HG02763 (cell line): Measurements from ENCODE around the gene OPCML.

Experiments
- ATAC-seq: cut with Tn5 transposase; IDR thresholded peaks from one replicate; pipeline ENCODE4 v1.9.1; 2021; ENCODE audit warnings: mild to moderate bottlenecking, moderate library complexity; ENCODE audit not compliant: unreplicated experiment

OPCML gene

DNA sequence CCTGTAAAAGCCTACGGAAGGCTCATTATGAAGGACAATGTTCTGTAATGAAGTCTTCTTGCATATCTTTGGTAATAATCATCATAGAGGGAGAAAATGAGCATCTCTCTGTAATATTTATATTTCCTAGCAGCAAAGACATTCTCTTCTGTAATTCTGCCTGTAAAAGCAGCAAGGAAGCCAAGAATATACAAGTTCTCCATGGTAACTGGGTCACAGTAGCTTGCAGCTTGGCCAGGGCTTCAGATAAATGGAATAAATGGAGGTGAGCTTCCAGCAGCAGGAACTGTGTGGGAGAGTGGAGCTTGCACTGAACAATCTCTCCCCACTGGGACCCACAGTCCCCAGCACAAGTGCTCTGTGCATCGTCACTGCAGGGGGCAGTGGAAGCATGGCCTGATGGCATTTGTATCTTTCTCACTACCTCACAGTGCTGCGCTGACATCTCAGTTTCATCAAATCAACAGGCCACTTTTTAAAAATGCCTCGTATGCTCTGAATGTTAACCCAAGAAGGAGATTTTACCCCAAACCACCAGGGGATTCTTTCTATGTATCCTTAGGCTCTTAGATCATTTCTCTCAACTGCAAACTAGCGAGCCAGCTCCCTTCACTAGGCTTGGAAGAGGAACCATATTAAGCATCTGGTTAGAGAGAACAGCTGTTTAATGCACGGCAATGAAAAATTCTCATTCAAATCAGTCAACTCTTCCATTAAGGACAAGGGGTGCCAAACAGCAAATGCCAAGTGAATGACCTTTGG, 1059.7 kb downstream of the OPCML start:
- no peak for ATAC-seq

- ATAC-seq, result no peak
Measured at GRCh38 chr11:132471466-132471865, 1060.8 kb downstream of the OPCML start.

GRCh38 chr11:132466983-132467382, 1065.3 kb downstream of the OPCML start:
- no peak for ATAC-seq

- no peak for ATAC-seq
Measured at GRCh38 chr11:132464939-132465338, 1067.4 kb downstream of the OPCML start.

DNA sequence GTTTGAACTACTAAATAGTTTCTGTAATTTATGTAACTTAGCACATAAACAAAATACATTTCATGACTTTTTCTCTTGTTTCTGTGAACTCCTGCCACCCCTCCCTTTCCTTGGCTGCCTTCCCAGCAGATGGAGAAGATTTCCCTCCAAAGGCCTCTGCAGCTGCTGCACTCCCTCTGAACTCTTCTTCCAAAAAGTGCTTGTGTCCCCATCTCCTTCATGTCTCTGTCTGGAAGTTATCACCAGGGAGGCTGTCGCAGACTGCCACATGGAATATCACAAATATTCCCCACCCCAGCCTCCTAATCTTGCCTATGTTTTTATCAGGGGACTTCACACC, 1068.3 kb downstream of the OPCML start:
- ATAC-seq, result no peak

DNA sequence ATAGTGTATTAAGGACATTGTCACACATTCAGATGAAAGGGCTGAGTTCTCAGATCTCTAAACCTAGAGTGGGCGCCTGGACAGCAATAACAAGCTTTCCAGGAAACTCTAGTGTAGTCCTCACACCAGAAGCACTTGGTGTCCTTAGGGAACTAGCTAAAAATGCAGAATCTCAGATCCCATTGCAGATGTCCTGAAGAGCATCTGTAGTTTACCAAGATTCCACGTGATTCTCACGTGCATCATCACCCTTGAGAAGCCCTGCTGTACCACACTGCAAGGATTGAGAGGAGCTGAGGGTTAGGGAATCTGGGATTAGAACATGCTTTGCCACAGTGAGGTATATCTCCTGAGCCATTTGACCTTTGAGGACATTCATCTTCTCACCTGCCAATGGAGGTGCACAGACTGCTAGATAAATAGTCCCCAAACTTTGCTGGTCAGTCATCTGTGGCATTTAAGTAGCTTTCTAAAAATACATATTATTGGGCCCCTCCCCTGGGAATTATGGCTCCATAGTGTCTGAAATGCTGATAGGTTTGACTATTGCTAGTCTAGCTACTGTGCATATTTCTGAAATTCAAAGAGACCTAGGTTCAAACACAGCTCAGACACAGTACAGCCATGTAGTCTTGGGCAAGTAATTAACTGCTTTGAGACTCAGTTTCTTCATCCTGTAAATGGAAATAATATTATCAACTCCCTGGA, 1068.9 kb downstream of the OPCML start:
- ATAC-seq, result no peak

- no peak for ATAC-seq
Measured at GRCh38 chr11:132459736-132460135, 1072.6 kb downstream of the OPCML start.

DNA sequence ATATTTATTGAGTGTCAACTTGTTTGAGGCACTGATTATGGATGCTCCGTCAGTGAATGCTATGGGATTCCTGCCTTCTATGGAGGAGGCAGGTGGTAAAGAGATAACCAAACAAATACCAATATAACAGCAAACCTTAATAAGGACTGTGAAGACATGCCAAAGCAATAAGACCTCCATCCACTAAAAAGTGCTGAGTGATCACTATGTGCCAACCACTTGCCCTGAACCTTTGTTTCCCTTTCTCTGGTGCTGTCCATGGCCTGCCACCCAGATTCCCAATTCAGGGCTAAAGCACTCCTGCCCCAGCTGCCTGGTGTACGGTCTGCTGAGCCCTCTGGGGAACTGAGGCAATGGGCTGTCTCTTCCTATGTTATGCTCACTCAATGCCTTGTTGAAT, 1074.9 kb downstream of the OPCML start:
- no peak for ATAC-seq

GRCh38 chr11:132456751-132457328, 1075.5 kb downstream of the OPCML start:
- ATAC-seq, result no peak

GRCh38 chr11:132455044-132455443, 1077.3 kb downstream of the OPCML start:
- ATAC-seq, result no peak

GRCh38 chr11:132453406-132453805, 1078.9 kb downstream of the OPCML start:
- ATAC-seq, result no peak

GRCh38 chr11:132452616-132453015, 1079.7 kb downstream of the OPCML start:
- no peak for ATAC-seq

DNA sequence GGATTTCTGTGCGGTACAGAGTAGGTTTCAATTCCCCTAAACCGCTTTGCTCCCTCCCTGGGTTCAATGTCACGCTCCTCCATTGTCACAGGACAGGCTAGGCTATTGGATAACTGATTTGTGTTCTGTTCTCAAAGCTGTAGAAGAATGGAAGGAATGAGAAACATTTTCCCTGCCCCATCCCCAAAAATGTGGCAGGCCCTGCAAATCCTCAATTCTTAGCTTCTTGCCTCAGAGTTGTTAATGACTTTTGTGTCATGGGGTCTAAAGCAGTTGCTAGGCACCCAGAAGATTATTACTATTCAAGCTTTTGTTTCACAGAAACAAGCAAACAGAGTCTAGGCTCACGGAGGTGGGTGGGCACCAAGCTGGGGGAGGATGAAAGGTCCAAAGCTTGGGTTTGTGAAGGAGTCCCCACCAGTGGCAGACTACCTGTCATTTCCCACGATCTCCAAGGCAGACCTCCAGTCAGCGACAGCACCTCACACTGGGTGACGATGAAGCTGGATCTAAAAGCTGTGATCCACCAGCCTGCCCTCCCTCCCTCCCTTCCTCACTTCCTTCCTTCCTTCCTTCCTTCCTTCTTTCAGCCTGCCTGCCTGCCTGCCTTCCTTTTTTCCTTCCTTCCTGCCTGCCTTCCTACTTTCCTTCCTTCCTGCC, 1080.2 kb downstream of the OPCML start:
- ATAC-seq, result no peak

GRCh38 chr11:132450631-132451030, 1081.7 kb downstream of the OPCML start:
- no peak for ATAC-seq

- ATAC-seq, result no peak
Measured at GRCh38 chr11:132448334-132448995, 1083.8 kb downstream of the OPCML start.

DNA sequence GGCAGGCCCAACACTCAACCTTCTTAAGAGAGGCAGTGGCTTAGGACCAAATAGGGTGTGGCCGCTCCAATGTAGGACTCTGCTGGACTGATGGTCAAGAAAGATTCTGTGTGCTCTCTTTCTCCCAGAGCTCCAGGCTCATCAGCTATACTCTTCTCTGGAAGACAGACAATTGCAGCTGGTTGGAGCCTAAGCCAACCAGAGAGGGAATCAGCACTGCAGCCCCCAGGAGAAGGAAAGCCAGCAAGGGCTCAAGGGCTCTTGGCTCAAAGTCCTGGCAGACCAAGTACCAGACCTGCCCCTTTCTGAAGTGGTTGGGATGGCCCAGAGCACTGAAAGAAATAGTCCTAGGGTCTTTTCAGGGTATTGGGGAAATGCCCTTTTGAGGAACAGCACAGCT, 1084.5 kb downstream of the OPCML start:
- no peak for ATAC-seq

DNA sequence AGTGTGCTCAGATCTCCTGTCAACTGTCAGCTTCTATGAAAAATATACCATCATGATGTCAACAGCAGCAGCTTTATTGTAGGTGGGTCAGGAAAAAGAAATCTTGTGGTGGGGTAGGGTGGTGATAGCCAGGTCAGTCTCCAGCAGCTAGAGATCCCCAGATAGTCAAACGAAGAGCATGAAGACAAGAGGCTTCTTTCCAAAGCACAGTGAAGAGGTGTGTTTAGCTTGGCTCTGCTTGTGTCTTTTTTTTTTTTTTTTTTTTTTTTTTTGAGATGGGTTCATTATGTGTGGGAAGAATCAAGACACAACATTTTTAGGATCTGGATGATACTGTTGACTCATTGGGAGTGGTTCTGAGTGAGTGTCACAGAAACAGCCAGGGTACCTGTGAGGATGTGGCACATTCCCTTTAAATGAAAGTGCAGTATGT, 1086.4 kb downstream of the OPCML start:
- ATAC-seq, result no peak

- ATAC-seq, result no peak
Measured at GRCh38 chr11:132444911-132445310, 1087.4 kb downstream of the OPCML start.

DNA sequence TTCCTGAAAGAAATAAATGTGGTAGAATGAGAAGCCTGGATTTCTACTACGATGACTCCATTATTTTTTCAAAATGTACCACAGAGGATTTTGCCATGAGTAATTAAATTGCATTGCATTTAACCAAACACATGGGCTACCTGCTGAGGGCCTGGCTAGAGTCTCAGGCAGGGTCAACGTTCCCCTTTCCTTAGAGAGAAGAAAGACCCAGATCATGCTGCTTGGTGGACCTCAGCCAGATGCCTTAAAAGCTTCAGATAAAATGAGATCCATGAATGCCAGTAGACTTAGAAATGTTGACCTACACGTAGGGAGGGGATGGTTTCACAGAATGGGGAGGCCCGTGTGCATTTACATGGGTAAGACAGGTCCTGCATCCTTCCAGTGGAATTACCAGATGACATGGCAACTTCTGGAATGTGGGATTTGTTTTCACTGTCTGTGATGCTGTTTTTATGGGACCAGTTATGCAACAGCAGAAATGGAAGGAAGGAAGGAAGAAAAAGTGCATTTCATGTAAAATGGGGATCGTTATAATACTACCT, 1092.5 kb downstream of the OPCML start:
- no peak for ATAC-seq

- ATAC-seq, result no peak
Measured at GRCh38 chr11:132438418-132438817, 1093.9 kb downstream of the OPCML start.
